ENCODE data around the gene ANKRD44.

ANKRD44 gene

DNA sequence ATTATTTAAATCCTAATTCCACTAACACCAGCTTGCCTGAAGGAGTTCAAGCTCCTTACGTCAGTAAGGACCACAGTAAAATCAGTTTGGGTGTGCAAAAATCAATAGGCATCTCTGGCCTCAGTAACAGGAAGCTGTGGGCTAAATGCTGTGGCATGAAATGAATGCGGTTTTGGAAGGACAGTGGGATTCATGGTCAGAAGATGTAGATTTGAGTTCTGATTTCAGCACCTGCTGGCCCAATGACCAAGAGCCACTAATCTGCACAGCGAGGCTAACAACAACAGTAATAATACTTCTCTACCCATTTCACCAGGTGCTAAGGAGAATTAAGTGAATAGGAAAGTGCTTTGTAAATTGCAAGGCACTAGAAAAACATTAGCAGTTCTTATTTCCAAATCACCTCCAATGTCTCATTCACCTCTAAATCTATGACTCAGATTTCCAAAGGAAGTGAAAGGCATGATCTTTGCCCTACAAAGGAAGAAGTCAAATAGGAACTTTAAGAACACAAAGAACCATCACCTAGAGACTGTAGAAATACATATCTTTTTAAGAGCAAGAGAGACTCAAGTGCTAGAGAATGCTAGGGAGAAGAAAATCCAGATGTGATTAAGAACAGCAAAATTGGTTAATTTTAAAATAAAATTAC lies 172.6 kb downstream of the ANKRD44 start:
- no peak for DNase-seq

DNA sequence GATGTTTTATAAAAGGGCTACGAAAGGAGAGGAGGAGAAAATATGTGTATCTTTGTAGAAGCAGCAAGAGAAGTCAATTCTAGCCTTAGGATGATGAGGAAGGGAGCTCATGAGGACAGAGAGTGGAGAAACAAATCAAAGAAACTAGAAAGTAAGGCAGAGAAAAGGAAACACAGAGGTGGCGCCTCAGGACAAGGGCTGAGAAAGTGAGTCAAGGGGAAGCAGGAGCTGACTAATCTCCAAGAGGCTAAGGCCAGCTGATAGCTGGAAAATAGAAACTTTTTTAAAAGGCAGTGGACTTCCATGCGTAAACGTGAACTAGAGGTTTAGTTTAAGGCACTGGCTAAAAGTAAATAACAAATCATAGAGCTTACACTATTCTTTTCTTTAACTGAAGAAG lies 173.3 kb downstream of the ANKRD44 start:
- DNase-seq: no peak

DNA sequence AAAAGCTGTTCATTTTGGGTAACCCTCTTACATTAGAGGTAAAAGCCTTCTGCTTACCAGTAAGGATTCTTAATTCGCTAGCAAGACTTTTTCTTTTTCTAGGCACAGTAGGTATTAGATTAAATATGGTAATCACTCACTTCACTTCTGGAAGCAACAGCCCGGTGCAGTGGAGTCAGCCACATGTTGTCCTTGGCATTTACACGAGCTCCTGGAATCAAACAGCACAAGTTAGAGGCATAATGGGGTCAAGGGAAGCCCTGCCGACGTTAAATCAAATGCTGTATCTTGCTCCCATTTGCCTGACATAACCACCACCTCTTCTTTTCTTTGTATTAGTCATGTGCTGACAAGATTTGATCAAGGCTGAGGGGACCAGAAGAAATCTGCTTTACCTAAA lies 174.1 kb downstream of the ANKRD44 start:
- no peak for DNase-seq

DNA sequence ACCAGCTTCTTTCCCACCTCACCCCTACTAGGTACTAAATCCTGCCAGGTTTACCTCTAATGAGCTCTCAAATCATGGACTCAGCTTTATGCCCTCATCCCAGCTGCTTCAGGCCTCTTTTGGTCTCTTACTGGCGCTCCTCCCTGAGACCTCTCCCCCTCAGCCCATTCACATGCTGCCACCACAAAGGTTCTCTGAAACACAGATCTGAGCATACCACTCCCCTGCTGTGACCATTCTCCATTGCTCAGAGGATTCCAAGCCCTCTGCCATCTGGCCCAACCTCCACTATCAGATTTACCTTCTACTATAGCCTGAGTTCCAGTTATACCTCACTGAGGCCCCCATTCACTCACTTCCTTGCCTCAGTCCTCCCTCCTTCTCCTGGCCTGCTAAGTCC lies 174.8 kb downstream of the ANKRD44 start:
- DNase-seq: no peak

DNA sequence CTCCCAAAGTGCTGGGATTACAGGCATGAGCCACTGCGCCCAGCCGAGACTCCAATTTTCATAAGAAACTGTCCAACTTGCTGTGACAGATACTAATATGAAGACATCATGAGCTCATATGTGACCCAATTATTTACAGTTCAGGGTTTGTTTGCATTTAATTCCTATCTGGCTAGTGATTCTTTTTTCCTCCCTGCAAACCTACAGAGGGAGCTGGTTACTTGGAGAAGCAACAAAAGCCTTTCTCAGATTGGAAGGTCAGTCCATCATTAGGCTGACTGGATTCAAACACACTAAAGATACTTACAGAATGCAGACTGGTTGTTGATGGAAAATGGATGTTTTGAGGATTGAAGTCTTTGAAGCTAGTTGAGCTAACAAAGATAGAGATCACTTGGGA lies 176.4 kb downstream of the ANKRD44 start:
- no peak for DNase-seq

DNA sequence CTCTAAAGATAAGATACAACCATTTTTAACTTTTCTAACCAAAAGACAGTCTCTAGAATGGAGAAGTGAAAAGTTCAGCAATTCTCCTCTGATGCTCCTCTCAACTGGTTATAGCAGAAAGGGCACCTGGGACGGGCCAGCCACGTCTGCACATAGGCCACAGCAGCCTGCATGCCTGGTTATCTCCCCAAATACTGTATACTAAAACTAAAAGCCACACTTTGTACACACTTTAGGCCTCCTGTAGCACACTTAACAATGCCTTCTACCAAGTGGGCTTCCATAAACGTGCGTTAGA lies 179.1 kb downstream of the ANKRD44 start:
- DNase-seq: no peak

DNA sequence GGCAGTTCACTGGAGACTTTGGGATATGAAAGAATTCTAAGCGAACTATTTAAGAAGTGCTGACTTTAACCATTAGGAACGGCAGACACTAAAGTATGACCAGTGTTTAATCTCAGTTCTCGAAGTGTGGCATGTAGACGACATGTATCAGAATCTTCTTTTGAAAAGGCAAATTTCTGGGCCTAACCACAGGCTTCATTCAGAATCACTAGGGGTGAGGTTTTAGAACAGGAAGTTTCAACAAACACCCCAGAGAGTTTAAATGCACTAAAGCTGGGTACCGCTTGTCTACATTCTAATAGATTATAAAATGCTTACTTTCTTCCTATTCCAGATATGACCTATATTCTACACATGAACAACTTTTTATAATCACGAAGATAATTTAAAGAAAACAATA lies 180.3 kb downstream of the ANKRD44 start:
- peak in 1 of 2 donors; percentile 57 for DNase-seq

DNA sequence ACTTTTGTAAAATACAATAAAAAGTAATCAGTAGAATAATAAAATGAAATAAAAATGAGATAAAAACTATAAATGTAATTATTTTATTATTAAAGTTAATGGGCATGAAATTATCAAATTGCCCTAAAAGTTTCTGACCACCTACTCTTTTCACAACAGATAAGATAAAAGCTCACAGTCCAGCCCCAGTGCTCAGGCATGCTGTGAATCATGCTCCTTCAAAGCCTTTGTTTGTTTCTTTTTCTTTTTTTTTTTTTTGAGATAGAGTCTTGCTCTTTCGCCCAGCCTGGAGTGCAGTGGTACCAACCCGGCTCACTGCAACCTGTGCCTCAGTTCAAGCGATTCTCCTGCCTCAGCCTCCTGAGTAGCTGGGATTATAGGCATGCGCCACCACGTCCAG lies 181.7 kb downstream of the ANKRD44 start:
- no peak for DNase-seq

DNA sequence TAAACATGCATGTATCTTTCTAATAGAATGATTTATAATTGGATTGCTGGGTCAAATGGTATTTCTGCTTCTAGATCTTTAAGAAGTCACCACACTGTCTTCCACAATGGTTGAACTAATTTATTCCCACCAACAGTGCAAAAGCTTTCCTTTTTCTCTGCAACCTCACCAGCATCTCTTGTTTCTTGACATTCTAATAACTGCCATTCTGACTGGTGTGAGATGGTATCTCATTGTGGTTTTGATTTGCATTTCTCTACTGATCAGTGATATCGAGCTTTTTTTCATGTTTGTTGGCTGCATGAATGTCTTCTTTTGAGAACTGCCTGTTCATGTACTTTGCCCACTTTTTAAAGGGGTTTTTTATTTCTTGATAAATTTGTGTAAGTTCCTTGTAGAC lies 182.5 kb downstream of the ANKRD44 start:
- DNase-seq: peak in 1 of 2 donors; percentile 26

DNA sequence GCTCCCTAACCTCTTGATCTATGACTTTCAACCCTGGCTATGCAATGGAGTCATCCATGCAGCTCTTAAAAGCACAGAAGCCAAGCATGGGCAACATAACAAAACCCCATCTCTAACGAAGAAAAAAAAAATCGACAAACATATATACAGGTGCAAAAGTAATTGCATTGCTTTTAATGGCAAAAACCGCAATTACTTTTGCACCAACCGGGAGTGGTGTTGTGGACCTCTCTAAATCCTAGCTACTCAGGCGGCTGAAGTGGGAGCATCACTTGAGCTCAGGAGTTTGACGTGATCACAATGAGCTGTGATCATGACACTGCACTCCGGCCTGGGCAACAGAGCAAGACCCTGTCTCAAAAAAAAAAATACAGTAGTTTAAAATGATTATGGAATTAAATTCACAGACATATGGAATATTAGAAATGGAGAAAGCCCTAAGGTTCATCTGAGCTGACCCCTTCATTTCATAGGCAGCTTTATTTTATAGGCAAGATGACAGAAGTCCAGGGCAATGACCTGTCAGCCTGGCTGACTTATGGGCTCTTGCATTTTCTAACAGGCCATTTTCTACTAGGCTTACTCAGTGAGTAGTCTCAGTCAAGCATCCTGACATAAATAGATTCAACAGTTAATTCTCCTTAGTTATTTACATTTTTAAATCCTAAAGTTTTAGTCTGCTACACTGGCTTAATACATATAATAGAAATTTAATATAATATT lies 183.8 kb downstream of the ANKRD44 start:
- DNase-seq: no peak

DNA sequence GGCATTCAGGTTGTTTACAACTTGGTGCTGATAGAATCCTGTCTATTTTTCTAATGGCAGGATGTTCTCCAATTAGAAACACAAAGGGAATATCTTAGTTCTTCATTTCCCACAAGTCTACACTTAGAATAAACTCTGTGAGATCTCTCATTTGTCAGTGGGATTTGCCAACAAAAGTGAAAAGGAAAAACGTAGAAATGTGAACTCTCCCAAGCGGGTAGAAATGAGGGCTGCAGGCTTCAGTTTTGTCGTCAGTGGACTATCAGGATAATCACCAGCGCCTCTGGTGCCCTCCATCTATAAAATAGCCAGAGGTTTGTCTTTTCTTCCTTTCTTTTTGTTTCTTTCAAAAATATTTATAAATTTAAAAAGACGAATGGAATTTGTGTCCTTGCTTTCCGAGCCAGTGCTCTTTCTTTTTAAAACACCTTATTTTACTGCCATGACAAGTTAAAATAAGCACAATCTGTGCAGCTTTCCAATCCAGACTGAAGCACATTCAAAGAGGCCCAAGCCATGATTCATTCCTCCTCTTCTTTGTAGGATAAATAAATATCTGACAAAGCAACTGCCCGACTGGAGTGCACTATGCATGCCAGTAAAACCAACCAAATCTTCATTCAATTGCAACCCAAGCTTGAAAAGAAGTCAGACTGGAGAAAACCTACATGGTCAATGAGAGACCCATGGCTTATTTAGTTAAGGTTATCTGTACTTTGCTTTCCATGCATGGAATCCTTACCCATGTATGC lies 185.8 kb downstream of the ANKRD44 start:
- DNase-seq: no peak

DNA sequence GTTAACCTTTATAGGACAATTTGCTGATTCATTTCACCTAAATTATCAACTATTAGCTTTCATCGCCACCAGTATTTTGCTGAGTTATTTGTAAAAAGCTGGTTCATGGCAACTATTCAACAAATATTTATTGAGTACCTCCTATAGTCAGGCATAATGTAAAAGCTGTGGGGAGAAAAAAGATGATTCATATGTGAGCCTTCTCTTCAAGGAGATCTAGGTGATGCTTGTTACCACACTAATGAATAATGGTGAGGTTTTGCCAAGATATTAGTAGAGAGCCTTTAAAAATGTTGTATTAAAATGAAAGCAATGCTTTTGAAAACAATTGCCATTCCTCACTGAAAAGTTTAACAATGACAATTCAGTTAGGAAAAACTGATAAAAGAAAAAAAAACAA lies 187.8 kb downstream of the ANKRD44 start:
- no peak for DNase-seq

DNA sequence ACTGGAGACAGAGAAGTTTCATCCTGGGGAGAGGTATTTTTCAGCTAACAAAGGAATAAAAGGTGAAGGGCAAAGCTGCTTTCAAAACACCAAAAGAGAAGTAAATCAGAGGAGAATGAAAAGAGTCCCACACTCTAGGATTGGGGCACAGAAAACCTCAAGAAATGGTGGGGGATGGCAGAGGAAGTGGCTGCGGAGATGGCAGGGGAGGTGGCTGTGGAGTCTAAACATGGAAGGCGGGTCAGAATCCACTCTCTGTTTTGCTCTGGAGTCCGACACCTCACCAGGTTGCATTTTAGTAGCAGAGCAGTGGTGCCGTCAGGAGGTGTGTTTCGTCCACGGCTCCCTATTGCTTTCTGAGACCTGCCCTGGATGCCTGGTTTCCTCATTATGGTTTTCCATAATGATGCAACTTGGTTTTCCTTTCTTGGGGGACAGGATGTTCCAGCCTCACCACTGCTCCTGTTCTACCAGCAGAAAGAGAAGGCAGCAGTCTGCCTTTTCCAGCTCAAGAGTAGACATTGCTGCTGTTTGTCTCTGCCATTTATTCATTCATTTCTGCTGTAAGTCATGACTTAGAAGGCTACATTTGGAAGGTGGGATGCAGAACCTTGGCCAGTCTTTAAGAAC lies 188.7 kb downstream of the ANKRD44 start:
- no peak for DNase-seq

DNA sequence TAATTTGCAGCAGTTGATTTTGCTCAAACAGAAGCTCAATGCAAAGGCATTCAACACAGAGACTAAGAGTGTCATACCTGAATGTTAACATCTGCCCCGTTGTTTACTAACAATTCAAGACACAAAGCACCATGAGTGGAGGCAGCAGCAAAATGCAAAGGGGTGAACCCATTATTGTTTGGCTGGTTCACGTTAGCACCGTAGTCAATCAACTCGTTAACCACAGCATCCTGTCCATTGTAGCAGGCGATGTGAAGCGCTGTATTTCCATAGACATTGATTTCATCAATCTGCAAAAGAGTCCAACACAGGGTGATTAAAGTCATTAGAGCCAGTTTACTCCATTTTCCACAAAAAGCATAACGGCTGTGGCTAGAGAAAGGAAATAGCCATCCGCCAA lies 189.3 kb downstream of the ANKRD44 start:
- peak in 1 of 2 donors; percentile 30 for DNase-seq

DNA sequence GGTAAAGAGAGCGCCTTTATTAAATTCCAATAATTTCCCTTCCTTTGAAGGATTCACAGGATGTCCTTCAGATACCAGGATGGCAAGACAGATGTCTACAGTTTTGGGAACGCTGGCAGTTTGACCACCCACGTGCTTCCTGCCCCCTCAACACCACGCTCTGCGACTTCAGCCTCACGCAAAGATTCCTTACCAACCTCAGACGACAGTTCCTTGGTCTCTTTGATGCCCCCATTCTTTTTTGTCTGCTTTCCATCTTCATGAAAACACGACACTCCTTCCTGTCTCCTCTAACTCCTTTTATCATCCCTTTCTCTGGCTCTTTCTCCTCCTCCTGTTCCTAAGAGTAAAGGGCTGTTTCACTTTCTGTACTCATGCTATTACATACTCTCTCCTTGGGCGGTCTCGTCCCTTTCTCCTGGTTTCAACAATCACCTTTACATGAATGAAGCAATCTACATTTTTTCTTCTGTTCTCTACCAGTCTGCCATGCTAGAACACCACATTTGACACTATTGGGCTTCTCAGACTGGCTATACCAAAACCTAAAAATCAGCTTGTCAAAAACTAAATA lies 194.2 kb downstream of the ANKRD44 start:
- no peak for DNase-seq

DNA sequence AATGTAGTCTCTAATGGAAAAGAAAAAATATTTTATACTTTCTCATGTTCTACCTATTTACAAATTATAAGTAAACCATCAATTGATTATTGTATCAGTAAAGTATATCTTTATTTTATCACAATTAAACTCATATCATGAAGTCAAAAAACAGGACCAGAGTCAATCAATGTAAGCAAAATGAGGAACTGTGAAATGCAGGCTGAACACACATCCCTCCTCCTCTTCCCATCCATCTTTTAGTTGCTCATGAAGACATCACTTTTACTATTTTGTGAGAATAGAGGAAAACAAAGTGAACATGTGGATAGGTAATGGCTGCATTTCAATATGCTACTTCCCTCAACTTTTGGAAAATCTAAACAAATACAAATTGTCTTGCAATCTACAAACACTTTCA lies 195.3 kb downstream of the ANKRD44 start:
- no peak for DNase-seq

DNA sequence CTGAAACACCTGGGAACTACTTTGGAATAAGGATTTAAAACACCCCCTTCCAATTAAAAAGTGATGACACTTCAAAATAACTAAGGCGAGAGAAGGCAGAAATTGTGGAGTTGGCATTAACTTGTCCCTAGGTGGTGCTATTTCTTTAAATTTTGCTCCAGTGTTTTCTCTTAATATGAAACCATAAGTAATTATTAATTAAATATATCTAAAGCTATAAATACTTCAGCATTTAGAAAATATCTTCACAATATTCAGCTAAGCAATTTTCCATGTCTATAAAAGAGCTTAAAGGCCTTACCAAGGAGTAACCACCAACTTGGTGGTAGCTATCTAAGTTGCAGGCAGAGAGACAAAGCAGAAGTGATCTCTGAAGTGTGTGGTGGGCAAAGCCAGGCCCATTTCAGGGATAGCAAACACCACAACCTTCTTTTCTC lies 197.3 kb downstream of the ANKRD44 start:
- DNase-seq: peak in 1 of 2 donors; percentile 56

DNA sequence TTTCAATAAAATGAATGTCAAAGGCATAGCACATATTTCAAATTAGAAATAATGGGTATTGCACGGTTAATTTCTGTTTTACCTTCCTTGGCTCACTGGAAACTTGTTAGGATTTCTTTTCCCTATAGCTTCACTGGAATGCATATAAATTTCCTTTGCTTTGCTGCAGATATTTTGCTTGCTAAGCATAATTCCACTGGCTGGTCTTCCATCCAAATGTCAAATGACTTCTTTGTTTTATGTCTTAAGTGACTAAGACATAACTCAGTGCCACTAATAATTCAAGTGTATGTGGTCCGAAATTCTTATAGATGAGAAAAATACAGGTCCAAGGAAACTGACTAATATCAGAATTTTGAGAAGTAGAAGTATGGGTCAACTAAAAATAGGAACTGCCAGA lies 201.3 kb downstream of the ANKRD44 start:
- no peak for DNase-seq

DNA sequence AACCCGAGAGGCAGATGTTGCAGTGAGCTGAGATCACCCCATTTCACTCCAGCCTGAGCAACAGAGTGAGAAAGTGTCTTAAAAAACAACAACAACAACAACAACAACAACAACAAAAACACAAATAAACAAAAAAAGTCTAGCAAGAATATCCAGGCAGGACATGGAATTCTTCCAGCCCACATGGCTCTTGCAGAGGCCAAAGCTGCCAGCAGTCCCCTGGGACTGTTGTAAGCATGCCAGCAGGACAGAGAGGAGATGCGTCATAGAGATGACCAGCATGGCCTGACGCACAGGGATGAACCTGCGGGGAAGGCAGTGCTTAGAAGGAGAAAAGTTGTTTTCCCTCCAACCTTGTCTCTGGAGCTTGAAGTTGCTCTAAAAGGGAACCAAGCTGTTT lies 201.8 kb downstream of the ANKRD44 start:
- no peak for DNase-seq

DNA sequence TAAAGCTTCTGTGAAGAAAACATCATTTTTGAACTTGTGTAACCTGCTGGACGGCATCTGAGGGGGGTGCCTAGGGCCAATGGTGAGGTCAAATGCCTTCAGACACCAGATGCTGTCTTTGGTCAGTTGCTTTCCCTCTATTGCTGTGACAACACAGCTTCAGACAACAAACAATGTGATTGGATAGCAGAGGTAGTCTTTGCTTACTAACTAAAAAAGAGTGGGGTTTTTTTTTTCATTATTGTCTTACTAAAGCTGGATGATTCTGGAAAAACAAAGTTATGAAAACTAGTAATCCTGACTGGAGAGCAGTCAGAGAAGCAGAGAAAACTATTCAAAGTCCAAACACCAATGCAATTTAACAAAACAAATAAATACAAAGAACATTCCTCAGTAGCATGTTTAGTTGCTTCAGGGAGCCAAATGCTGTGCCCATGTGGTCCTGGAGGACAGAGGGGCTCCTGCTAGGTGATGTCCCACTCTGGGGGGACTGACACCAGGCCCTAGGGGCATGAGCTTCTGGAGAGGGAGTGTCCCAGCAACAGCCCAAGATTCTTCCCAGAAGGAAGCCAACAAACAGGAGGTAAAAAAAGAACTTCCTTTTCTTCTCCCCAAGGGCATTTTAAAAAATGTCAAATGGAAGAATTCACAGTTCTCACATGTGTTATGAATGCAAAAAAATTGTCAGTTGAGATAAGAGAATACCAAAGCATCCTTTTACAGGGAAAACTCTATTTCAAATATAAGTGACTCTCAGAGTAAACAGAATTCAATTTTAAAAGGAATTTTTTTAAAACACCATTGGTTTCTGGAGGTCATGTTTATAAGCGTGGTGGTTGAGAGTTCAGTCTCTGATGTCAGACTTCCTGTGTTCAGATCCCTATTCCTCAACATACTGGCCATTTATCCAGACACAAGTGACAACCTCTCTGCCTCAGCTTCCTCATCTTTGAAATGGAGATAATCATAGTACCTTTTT lies 203.0 kb downstream of the ANKRD44 start:
- DNase-seq: no peak

DNA sequence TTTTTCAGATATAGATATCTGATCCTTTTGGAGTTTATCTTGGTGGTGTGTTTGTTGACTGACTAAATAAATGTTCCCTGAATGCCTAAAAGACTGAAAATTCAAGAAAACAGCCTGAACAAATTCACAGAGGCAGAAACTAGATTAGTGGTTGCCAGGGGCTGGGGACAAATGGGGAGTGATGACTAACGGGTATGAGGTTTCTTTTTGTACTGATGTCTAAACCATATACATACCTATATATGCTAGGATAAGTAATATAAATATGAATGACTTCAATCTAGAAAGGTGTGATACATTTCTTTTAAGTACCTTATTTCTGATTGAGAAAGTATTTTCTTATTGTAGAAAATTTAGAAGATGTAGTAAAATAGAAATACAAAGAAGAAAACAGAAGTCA lies 207.2 kb downstream of the ANKRD44 start:
- no peak for DNase-seq

DNA sequence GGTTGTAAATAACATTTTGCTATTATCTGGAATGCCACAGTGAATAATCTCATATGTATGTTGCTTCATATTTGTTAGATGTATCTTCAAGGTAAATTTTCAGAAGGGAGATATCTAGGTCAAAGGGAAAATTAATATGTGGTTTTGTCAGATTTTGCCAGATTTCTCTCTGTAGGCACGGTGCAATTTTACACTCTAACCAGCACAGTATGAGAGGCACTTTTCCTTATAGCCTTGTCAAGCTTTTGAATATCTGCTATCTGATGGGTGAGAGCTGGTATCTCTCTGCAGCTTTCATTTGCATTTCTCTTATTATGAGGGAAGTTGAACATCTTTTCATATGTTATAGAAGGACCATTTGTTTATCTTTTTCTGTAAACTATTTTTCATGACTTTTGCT lies 208.3 kb downstream of the ANKRD44 start:
- no peak for DNase-seq
